Spleen (tissue), 11 donors: ENCODE results near the gene LRRC3. TPM values are rescaled to one million over a fixed set of nuclear protein-coding genes. Genes with fewer than 3 reads are reported as not detected.

Experiments
- DNase-seq: peaks from one replicate; pipeline ENCODE4 v3.0.0-alpha.2; 2020
- H3K27ac ChIP-seq, 8 donors: fragments of 200-600 bp; sonication (generic) in 7 of 8; 1 replicate in 4 of 8; 2 replicates in 4 of 8; pipeline versions ENCODE4 v1.5.0 to v1.8.0; 2016 to 2021; ENCODE audit warnings: inconsistent platforms in 4 of 8, mild to moderate bottlenecking in 4 of 8, moderate library complexity in 1 of 8
- H3K27me3 ChIP-seq, 7 donors: fragments of 200-600 bp; sonication (generic) in 6 of 7; replicated peaks in 1 of 7; 1 replicate in 4 of 7; 2 replicates in 3 of 7; pipeline versions ENCODE4 v1.5.0 to v1.8.0; 2016 to 2021; ENCODE audit warnings: inconsistent platforms in 3 of 7, mild to moderate bottlenecking in 1 of 7
- H3K36me3 ChIP-seq, 6 donors: fragments of 200-600 bp; sonication (generic) in 5 of 6; 1 replicate in 4 of 6; 2 replicates in 2 of 6; pipeline versions ENCODE4 v1.5.0 to v1.8.0; 2016 to 2021; ENCODE audit warnings: inconsistent platforms in 2 of 6
- H3K4me1 ChIP-seq, 6 donors: fragments of 200-600 bp; sonication (generic) in 5 of 6; 1 replicate in 3 of 6; 2 replicates in 3 of 6; pipeline versions ENCODE4 v1.5.0 to v1.8.0; 2016 to 2021; ENCODE audit warnings: inconsistent platforms in 3 of 6
- H3K4me3 ChIP-seq, 8 donors: fragments of 200-600 bp; sonication (generic) in 7 of 8; 1 replicate in 4 of 8; 2 replicates in 4 of 8; pipeline versions ENCODE4 v1.5.0 to v1.8.0; 2016 to 2021; ENCODE audit warnings: inconsistent platforms in 4 of 8, mild to moderate bottlenecking in 4 of 8, moderate library complexity in 2 of 8
- H3K9me3 ChIP-seq, 8 donors: fragments of 200-600 bp; sonication (generic) in 7 of 8; 1 replicate in 4 of 8; 2 replicates in 4 of 8; pipeline versions ENCODE4 v1.5.0 to v1.8.0; 2016 to 2021; ENCODE audit warnings: inconsistent platforms in 4 of 8
- POLR2A ChIP-seq, 3 donors: fragments of 450-650 bp; IDR thresholded peaks; one replicate each; pipeline ENCODE4 v1.5.1; 2017; ENCODE audit warnings: antibody characterized with exemption in 3 of 3, mild to moderate bottlenecking in 1 of 3
- POLR2AphosphoS5 ChIP-seq, 3 donors: sonication (generic); formaldehyde crosslinking; IDR thresholded peaks; one replicate each; pipeline ENCODE4 v1.5.1; 2017; ENCODE audit warnings: antibody characterized with exemption in 3 of 3
- WGBS, 5 donors: extraction: QIAGEN DNeasy Blood & Tissue Kit in 3 of 5; methylation state at CpG; one replicate each; pipeline versions ENCODE4 v1.1.5 to v1.1.7; 2013 to 2018; 5-methylcytosine and 5-hydroxymethylcytosine counted together
- intact Hi-C: fragments of 100-400 bp; cut with DNase I; formaldehyde crosslinking; loops from one replicate; pipeline ENCODE4 v1.15.0; 2023; ENCODE audit warnings: low total_unique reads
- polyA plus RNA-seq, 3 donors: library from polyadenylated mRNA; stranded (reverse); fragments of 200-250 nt; gene quantifications; one replicate each; pipeline ENCODE4 v1.2.1, GENCODE V29; 2013
- total RNA-seq, 7 donors: library from RNA; depleted of rRNA in 3 of 7; stranded (reverse); fragments of >200 nt in 3 of 7; fragmentation: NEBNext Ultra II Directional in 4 of 7; extraction: Animal tissue kit (Norgen Biotek cat#: 25700) in 4 of 7; gene quantifications; one replicate each; pipeline versions ENCODE4 v1.1.0 to v1.2.1, GENCODE V29; 2016 to 2021
- TF ChIP-seq, protein P1 (sequence below), 11 experiments: fragments of 200-600 bp in 7 of 11; fragments of 450-650 bp in 4 of 11; sonication (generic) in 4 of 11; IDR thresholded peaks in 8 of 11; conservative IDR thresholded peaks in 3 of 11; 1 replicate in 7 of 11; 2 replicates in 4 of 11; pipeline versions ENCODE4 v1.4.0 to v1.8.0; 2016 to 2021; ENCODE audit warnings: antibody characterized with exemption in 11 of 11, inconsistent platforms in 4 of 11, mild to moderate bottlenecking in 1 of 11
- donor health status: healthy with polysubstance abuse.
- donor health status: DM: no; HTN: no; CAD: no; lungs with moderate emphysema.
- donor health status: DM: no; HTN: no; CAD: no.
- donor health status: Bipolar disorder and iron deficiency.
- donor health status: healthy.
- donor health status: DM: no; HTN: no; CAD: no.
- donor health status: DM: yes; HTN: yes; CAD: no.

LRRC3 gene
- total and polyA plus RNA-seq, 10 donors: 0.24 to 4.9 (median 2.5) TPM

DNA sequence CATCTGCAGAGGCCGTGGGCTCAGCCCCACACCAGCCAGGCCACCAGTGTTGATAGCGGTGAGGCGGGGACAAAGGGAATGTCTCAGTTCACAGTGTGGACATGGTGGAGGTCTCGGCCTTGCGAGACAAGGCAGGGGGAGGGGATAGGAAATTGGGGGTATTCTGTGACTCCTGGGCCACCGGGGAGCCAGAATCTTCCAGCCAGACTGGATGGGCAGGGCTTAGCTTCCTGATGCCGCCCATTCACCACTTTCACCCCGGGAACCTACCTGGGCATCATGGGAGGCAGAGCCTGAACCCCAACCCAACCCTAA lies 5.1 kb downstream of the LRRC3 start:
- TF ChIP-seq, protein P1, sequence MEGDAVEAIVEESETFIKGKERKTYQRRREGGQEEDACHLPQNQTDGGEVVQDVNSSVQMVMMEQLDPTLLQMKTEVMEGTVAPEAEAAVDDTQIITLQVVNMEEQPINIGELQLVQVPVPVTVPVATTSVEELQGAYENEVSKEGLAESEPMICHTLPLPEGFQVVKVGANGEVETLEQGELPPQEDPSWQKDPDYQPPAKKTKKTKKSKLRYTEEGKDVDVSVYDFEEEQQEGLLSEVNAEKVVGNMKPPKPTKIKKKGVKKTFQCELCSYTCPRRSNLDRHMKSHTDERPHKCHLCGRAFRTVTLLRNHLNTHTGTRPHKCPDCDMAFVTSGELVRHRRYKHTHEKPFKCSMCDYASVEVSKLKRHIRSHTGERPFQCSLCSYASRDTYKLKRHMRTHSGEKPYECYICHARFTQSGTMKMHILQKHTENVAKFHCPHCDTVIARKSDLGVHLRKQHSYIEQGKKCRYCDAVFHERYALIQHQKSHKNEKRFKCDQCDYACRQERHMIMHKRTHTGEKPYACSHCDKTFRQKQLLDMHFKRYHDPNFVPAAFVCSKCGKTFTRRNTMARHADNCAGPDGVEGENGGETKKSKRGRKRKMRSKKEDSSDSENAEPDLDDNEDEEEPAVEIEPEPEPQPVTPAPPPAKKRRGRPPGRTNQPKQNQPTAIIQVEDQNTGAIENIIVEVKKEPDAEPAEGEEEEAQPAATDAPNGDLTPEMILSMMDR (IDR thresholded peaks at IDR 0.05 in 8 of 11, conservative IDR thresholded peaks at IDR 0.05 in 3 of 11): no peak
- TF ChIP-seq POLR2A (IDR thresholded peaks at IDR 0.05) (no peak), POLR2AphosphoS5 (IDR thresholded peaks at IDR 0.05) (no peak)
- H3K4me1 ChIP-seq: peaks cover 5 to 12% (median 8%) of the 10 kb centered on the region in 6 donors
- H3K27me3 ChIP-seq: peaks cover 0 to 11% (median 0%) of the 10 kb centered on the region in 7 donors
- 79 to 92% (median 87%) methylated on average over 7 to 8 of the region's 8 CpGs for WGBS, 5 donors
- H3K36me3 ChIP-seq: peaks cover 0 to 4% (median 0%) of the 10 kb centered on the region in 6 donors
- no peaks in the 10 kb centered on the region for H3K9me3 ChIP-seq
- no peak overlapping the region for H3K27ac ChIP-seq
- peak; percentile 46 for DNase-seq
- intact Hi-C loops: no loop called here
- H3K4me3 ChIP-seq: no peak overlapping the region

DNA sequence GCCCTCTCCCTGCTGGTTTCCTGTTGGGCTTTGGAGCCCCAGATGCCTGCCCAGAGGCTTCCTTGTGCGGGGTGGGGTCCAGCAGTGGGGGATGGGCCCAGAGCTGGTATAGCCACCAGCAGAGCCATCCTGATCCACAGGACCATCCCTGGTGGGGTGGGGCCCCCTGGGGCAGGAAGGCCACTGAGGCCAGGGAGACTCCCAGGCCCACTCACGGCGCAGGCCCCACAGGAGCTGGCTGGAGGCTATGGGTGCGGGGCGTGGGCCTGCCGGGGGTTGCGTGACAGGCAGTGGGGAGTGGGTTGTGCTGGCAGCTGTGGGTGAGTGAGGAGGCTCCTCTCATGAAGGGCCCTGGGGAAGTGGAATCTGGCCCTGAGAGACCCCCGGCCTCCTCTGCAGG lies 5.7 kb downstream of the LRRC3 start:
- peak; percentile 54 for DNase-seq
- 79 to 98% (median 92%) methylated on average over 2 to 8 of the region's 8 CpGs for WGBS, 5 donors
- intact Hi-C loops: no loop called here

DNA sequence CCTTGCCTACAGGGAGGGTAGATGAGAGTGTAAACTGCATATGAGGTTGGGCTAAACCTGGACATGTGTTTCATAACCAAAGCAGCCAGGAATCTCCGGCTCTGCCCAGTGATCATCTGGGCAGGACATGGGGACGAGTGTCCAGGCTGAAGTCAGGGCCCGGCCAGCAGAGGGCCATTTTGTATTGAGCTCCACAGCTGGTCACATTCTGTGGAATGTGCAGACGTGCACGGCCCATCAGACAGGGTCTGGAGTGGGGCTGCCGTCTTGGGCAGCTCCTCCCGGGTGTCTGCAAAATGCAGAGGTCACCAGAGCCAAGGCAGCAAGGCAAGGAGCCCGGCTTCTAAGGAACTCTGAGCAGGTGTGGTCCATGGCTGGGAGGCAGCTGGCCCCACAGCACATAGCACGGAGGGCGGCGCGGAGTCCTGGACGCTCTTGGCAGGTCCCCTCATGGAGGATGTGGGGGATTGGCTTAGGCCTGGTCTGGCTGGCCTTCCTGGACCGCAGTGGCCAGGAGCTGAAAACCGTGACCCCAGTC lies 6.2 kb downstream of the LRRC3 start:
- TF ChIP-seq POLR2AphosphoS5 (IDR thresholded peaks at IDR 0.05): no peak
- TF ChIP-seq, protein P1 (IDR thresholded peaks at IDR 0.05 in 8 of 11, conservative IDR thresholded peaks at IDR 0.05 in 3 of 11): peak in 1 of 11 experiments; percentile 9
- Histone ChIP-seq H3K9me3 (no peaks in the 10 kb centered on the region), H3K27ac (no peak overlapping the region), H3K27me3 (no peaks in the 10 kb centered on the region), H3K4me3 (no peak overlapping the region), H3K36me3 (peaks cover 0 to 4% (median 0%) of the 10 kb centered on the region in 6 donors), H3K4me1 (peaks cover 0 to 2% (median under 1%) of the 10 kb centered on the region in 6 donors)
- DNase-seq: no peak
- WGBS, 5 donors: 76 to 93% (median 85%) methylated on average over 12 to 15 of the region's 15 CpGs
- intact Hi-C loops: no loop called here

More for the DNA sequence above, 5.7 kb downstream of the LRRC3 start:
- Histone ChIP-seq H3K27ac (no peak overlapping the region), H3K27me3 (peaks cover 0 to 5% (median 0%) of the 10 kb centered on the region in 7 donors), H3K36me3 (peaks cover 0 to 4% (median 0%) of the 10 kb centered on the region in 6 donors), H3K9me3 (no peaks in the 10 kb centered on the region), H3K4me3 (no peak overlapping the region), H3K4me1 (peaks cover 3 to 7% (median 5%) of the 10 kb centered on the region in 6 donors)
- TF ChIP-seq POLR2AphosphoS5 (IDR thresholded peaks at IDR 0.05) (no peak), POLR2A (IDR thresholded peaks at IDR 0.05) (no peak)
- TF ChIP-seq, protein P1 (IDR thresholded peaks at IDR 0.05 in 8 of 11, conservative IDR thresholded peaks at IDR 0.05 in 3 of 11): no peak

DNA sequence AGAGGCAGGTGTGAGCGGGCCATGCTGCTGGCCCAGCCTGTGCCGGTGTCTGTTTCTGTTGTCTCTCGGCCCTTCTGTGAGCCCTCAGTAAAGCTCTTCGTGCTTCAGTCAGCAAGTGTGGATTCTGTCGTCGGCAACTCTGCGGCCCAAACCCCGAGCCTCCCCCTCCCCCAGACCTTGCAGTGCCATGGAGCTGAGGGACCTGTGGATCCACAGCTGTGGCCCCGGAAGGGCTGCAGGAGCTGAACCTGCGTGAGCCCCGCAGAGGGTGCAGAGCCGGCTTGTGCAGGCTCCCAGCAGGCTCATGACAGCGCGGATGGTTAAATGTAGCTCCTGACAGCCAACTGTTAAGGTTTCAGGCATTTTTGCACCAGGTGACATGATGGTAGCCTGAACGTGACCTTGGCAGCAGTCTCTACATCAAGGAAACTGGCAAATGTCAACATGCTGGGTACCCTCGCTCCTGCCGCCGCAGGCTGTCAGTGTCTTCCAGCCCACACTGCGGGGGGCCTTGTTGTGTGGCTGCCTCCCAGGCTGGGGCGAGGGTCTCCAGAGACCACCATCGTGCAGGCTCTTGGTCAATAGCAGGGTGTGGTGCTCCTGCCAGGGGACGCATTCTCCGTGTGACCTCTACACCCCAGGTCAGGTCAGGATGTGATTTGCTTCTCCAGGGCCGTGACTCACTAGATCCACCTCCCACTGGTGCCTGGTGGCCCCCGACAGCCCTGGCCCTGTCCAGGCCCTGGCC lies 7.0 kb downstream of the LRRC3 start:
- Histone ChIP-seq H3K9me3 (no peaks in the 10 kb centered on the region), H3K36me3 (peaks cover 0 to under 1% (median 0%) of the 10 kb centered on the region in 6 donors), H3K4me3 (no peak overlapping the region), H3K27ac (no peak overlapping the region), H3K4me1 (no peaks in the 10 kb centered on the region), H3K27me3 (no peaks in the 10 kb centered on the region)
- no peak for DNase-seq
- TF ChIP-seq, protein P1 (IDR thresholded peaks at IDR 0.05 in 8 of 11, conservative IDR thresholded peaks at IDR 0.05 in 3 of 11): no peak
- TF ChIP-seq POLR2A (IDR thresholded peaks at IDR 0.05): no peak
- no peak for TF ChIP-seq POLR2AphosphoS5 (IDR thresholded peaks at IDR 0.05)
- intact Hi-C loops: no loop called here
- WGBS, 5 donors: 86 to 94% (median 90%) methylated on average over 22 to 25 of the region's 25 CpGs
